ENCODE measurements around the gene KY.

The KY gene

GRCh38 chr3:134667406-134667805, 16.6 kb upstream of the KY start:
- FAIRE-seq, result no peak

- no peak for FAIRE-seq
These were observed 16.1 kb upstream of the KY start for GRCh38 chr3:134666885-134667284.

GRCh38 chr3:134666466-134666865, 15.6 kb upstream of the KY start:
- no peak for FAIRE-seq

DNA sequence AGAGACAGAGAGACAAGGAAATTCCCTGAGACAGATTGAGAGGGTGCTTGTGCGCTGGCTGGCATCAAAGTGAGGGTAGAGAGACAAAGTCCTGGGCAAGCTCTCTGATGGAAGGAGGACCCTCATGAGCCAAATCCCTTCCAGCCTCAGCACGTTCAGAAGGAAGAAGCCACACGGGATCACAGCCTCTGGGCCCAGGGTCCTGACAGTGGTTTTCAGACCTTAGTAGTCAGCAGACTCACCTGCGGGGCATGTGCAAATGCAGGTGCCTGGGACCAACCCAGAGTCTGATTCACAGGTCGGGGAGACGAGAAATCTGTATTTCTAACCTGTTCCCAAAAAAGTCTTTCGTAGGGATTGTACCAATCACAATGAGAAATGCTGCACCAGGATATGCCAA, 15.2 kb upstream of the KY start:
- FAIRE-seq, result no peak

DNA sequence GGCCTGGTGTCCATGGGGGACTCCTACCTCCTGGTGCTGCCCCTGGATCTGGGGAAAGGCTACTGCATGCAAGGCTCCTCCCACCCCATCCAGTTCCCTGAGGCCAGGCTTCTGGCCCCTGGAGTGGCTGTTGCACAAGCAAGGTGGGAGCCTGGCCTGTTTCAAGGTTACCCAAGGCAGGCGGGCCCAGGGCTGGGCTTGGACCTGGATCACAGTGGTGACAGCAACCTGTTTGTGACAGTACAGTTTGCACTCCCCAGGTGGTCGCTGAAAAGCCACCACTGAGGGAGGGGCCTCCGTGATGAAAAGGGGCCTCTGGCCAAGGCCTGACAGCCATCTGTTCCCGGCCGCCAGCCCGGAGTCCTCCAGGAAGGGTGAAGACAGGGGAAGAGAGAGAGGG, 14.4 kb upstream of the KY start:
- FAIRE-seq, result no peak

GRCh38 chr3:134663721-134664456, 13.1 kb upstream of the KY start:
- no peak for FAIRE-seq

- no peak for FAIRE-seq
These were observed 9.2 kb upstream of the KY start for GRCh38 chr3:134660046-134660441.

GRCh38 chr3:134659391-134660045, 8.7 kb upstream of the KY start:
- FAIRE-seq, result no peak

GRCh38 chr3:134658555-134658954, 7.7 kb upstream of the KY start:
- FAIRE-seq, result no peak

DNA sequence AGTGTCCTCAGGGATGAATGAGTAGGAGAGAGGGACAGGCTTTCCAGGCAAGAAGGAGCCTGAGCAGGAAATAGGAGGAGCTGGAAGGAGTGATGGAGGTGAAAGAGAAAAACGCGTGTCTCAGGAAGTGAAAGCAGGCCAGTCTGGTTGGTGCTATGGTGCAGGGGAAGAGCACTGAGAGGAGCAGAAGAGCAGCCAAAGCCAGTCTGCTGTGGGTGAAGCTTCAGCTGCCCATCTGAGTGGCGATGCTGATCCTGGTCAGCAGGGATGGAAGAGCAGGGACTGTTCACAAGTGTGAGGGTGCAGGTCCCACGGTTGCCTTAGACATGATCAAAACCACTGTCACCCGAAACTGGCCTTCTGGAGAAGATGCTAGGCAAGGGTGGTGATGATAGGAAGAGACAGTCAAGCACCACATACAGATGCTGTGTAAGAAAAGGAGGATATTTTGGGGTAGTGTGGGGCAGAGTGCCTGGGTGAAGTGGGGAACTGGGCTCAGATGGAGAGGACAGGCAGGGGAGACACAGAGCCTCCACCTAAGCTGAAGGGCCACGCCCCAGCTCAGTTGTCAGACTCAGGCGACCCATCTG, 5.5 kb upstream of the KY start:
- no peak for FAIRE-seq

DNA sequence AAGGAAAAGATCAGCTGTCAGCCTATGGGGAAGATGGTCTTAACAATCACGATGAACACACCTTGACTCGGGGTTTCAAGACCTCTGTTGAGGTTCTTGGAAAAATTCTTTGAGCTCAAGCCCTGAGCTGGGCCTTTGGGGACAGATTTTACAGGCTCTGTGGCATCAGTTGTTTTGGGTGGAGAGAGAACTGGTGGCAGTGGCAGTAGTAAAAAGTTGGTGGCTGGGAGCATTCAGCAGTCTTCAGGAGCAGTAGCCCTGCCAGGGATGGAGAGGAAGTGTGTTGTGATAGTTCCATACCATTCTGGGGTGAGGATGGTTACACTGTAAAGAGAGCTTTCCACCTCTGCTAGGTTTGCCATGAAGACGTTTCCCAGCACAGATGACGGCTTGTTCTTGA, 4.9 kb upstream of the KY start:
- no peak for FAIRE-seq

GRCh38 chr3:134654031-134654430, 3.2 kb upstream of the KY start:
- FAIRE-seq, result no peak

DNA sequence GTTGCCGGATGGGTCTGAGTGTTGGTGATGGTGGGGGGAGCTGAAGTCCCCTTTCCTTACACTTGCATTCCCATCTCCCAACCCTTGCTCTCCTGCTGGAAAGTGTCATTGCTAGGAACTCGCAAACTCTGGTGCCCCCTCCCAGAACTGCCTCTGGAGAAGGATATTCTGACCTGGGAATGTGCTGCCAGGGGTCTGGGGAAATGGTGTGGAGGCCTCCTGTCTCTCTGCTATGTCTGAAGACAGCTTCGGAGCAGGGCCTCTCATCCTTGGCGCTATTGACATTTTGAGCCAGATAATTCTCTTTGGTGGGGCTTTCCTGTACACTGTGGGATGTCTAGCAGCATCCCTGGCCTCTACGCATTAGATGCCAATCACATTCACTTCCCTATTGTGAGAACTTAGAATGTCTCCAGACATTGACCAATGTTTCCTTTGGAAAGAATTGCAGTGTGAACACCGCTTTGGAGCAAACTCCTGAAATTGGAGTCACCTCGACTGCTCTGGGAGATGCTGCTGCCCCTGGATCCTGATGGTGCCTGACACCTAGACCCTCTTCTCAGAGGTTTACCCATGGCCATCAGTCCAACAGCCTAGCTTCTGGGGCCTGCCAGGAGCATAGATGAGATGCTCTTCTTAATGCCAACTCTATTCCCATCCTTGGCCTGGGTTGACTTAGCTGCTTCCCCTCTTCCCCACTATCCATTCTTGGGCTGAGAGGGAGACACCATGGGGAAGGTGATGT, 2.2 kb upstream of the KY start:
- no peak for FAIRE-seq

DNA sequence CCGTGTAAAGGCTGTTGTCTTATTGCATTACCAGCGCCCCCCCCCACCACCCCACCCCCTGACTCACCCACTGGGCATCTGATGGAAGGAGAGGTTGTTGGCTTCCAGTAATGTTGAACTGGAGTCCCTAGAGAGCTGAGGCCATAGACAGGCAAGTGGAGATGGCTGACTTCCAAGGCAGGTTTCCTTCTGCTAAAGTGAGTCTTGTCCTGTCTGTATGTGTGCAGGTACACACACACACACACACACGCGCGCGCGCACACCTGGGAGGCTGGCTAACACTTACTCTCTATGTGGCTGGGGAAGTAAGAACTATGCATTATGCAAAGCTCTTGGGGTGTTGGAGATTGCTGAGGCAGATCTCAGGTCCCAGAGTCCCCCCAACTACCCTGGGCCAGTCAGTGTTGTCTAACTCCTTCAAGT, 1.6 kb upstream of the KY start:
- no peak for FAIRE-seq

DNA sequence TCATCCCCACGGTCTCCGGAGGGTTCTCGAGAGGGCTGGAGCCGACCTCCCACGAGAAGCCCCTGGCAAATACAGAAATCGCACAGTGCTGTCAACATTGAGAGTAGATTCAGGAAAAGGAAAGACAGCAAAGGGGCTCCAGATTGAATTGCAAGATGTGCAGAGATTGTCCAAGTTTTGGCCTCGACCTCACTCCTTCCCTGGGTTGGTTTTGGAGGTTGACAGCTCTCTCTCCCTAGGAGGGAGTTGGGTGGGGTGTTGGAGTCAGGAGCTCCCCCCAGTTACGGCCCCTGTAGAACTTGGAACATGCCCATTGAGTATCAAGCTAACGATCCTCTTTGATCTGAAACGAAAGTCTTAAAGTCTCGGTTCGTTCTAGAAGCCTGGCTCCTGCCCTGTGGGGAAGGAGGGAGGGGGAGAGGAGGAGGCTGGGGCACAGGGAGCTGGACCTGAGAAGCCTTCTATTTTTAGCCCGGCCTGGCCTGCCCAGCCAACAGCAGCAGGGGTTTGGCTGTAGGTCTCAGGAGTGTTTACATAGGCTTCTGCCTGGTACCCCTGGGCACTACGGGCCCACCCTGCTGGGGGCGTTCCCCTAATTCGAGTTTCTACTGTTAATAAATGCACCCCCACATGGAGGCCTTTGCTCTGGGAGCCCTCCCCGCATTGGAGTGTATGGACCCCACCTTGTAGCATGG, 672 bp upstream of the KY start:
- no peak for FAIRE-seq

- FAIRE-seq, result no peak
These were observed 1.6 kb downstream of the KY start for GRCh38 chr3:134649106-134649705.

DNA sequence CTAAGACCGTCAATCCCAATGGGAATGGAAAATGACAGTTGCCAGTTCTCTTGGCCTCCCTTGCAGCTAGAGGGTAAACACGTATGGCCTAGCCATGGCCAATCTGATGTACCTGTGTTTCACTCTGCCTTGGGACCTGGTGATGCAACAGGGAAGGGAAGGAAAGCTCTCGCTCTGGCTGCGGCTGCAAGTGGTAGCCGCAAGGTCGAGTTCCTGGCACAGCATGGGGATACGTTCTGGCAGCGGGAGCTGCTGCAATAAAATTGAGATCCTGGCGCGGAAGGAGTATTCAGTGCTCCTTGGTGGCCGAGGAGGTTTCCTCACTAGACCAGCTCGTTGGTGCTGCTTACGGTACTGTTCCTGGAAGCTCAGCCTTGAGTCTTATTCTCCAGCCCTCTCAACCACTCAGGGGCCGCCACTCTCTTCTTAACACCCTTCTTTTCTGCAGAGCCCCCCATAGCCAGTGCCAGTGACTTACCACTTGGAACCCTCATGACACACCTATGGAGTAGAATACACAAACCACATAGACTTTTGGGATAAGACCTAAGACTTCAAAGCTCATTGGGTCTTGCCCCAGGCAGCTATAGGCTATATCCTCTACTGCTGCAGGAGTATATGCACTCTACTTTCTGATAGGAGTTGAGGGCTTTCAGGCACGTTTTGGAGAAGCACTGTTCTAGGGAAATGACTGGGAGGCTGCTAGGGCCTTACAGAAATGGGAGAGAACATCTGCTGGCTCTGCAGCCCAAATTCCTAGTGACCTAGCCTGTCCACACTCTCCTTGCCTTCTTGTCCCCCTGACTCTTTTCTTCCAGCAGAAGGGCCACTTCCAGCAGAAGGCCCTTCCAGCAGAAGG, 2.7 kb downstream of the KY start:
- no peak for FAIRE-seq

- no peak for FAIRE-seq
These were observed 4.7 kb downstream of the KY start for GRCh38 chr3:134646086-134646485.

DNA sequence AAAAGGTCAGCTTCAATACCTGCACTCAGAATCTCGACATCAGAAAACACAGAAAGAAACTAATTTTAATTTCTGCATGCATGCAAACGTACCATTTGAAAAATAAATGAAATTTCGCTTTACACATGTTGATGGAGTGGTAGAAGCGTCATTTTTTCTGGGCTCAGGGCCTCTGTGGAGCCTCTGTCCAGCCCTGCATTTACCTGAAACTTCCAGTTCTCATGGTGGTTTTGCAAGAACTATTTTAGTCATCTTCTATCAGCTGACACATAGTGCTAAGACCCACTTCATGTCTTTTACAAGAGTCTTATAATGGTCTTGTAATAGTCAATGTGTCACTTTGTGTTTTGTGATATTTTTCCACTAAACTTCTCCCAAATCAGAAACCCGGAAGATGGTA, 5.3 kb downstream of the KY start:
- FAIRE-seq, result no peak

DNA sequence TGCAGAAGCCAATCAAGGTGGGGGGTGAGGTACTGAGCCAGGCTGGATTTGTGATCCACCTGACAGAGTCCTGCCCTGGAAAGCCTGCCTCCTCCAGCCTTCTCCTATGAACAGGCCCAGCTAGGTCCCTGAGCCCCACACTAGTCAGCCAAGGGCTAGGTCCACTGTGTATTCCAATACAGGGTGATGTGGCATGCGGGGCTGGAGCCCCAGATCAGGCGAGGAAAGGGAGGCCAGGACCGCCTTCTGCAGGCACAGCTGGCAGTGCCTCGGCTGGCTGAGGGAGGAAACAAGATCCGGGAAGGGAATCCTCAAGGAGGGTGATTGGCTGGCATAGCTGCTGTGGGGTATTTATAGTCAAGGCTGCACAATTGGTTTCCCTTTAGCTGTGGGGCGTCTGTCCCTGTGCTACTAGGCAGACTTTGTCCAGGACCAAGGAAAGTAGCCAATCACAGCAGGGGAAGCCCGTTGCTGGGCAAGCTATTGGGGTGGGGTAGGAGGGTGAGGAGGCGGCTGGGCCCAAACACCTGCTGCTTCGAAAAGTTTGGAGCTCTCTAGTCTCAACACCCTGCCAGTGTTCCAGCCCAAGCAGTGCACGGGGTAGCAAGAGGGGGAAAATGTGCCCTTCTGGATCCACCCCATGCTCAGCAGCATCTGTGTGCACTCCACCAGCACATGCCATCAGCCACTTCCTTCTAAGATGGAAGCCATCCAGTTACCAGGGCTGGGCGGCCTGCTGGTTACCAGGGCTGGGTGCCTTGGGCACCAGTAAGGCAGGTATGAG, 5.9 kb downstream of the KY start:
- FAIRE-seq, result no peak

All from colon (tissue), 2 donors.